IPS-20b (cell line): ENCODE measurements around the gene PES1.
"Not testable (repeated sequence)": the region's sequence is repeated elsewhere in the genome, so short reads cannot be mapped to it uniquely, and the experiment has no call there.

ENCODE experiments used
- H3K27ac ChIP-seq: one replicate; pipeline ENCODE4 v1.5.1; 2013; ENCODE audit warnings: low read length
- H3K27me3 ChIP-seq: 2 replicates; pipeline ENCODE4 v1.6.1; 2013; ENCODE audit warnings: mild to moderate bottlenecking, low read length, inconsistent platforms; ENCODE audit not compliant: insufficient read depth
- H3K36me3 ChIP-seq: 2 replicates; pipeline ENCODE4 v1.6.1; 2013; ENCODE audit warnings: low read depth, mild to moderate bottlenecking, inconsistent platforms, low read length, moderate library complexity; ENCODE audit not compliant: insufficient read depth
- H3K4me1 ChIP-seq: 2 replicates; pipeline ENCODE4 v1.6.1; 2013; ENCODE audit warnings: mild to moderate bottlenecking, control low read depth, inconsistent platforms, low read length, moderate library complexity; ENCODE audit not compliant: insufficient read depth
- H3K4me3 ChIP-seq: 2 replicates; pipeline ENCODE4 v1.5.1; 2013; ENCODE audit warnings: mild to moderate bottlenecking, low read length, inconsistent platforms
- H3K9ac ChIP-seq: 2 replicates; pipeline ENCODE4 v1.6.1; 2013; ENCODE audit warnings: low read depth, mild to moderate bottlenecking, inconsistent platforms, low read length, moderate library complexity
- H3K9me3 ChIP-seq: 2 replicates; pipeline ENCODE4 v1.6.1; 2013; ENCODE audit warnings: mild to moderate bottlenecking, low read depth, low read length, inconsistent platforms; ENCODE audit not compliant: insufficient read depth

PES1 gene

DNA sequence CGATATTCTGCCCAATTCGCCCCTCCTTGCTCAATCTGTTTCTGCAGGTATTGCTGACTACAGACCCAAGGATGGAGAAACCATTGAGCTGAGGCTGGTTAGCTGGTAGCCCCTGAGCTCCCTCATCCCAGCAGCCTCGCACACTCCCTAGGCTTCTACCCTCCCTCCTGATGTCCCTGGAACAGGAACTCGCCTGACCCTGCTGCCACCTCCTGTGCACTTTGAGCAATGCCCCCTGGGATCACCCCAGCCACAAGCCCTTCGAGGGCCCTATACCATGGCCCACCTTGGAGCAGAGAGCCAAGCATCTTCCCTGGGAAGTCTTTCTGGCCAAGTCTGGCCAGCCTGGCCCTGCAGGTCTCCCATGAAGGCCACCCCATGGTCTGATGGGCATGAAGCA, 34.7 kb upstream of the PES1 start:
- Histone ChIP-seq H3K36me3 (peaks cover 33% of the 10 kb centered on the region; the same call in 1 of the 2 replicates), H3K27me3 (no peaks in the 10 kb centered on the region), H3K9me3 (no peaks in the 10 kb centered on the region), H3K4me3 (no peak overlapping the region), H3K9ac (no peak overlapping the region), H3K4me1 (no peaks in the 10 kb centered on the region), H3K27ac (no peak overlapping the region)

DNA sequence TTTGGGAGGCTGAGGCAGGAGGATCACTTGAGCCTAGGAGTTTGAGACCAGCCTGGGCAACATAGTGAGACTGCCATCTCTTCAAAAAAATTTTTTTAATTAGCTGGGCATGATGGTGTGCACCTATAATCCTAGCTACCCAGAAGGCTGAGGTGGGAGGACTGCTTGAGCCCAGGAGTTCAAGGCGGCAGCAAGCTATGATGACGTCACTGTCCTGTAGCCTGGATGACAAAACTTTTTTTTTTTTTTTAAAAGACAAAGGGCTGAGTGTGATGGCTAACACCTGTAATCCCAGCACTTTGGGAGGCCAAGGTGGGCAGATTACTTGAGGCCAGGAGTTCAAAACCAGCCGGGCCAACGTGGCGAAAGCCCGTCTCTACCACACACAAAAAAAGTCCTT, 28.2 kb upstream of the PES1 start:
- H3K4me1 ChIP-seq, H3K9me3 ChIP-seq, H3K9ac ChIP-seq, H3K27ac ChIP-seq, H3K27me3 ChIP-seq, H3K4me3 ChIP-seq: not testable (repeated sequence)
- H3K36me3 ChIP-seq: peaks cover 71% of the 10 kb centered on the region

DNA sequence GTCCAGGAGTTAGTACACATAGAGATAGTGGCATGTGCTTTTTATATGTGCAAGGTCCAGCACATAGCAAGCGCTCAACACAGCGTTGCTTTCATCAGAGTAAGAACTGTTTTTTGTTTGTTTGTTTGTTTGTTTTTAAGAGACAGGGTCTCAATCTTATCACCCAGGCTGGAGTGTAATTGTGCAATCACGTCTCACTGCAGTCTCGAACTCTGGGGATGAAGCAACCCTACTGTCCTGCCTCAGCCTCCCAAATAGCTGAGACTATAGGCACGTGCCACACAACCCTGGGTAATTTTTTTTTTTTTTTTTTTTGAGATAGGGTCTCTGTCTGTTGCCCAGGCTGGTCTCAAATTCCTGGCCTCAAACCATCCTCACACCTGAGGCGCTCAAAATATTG, 26.1 kb upstream of the PES1 start:
- peaks cover 77% of the 10 kb centered on the region for H3K36me3 ChIP-seq
- H3K4me1 ChIP-seq: no peaks in the 10 kb centered on the region
- no peak overlapping the region for H3K9ac ChIP-seq
- H3K27ac ChIP-seq: no peak overlapping the region
- H3K27me3 ChIP-seq: no peaks in the 10 kb centered on the region
- H3K4me3 ChIP-seq: no peak overlapping the region
- H3K9me3 ChIP-seq: no peaks in the 10 kb centered on the region

- Histone ChIP-seq H3K4me1 (no peaks in the 10 kb centered on the region), H3K27ac (no peak overlapping the region), H3K9ac (no peak overlapping the region), H3K27me3 (no peaks in the 10 kb centered on the region), H3K4me3 (no peak overlapping the region), H3K9me3 (no peaks in the 10 kb centered on the region), H3K36me3 (peaks cover 83% of the 10 kb centered on the region)
Observed at GRCh38 chr22:30615543-30615954, 23.8 kb upstream of the PES1 start.

- peaks cover 83% of the 10 kb centered on the region for H3K36me3 ChIP-seq
Observed at GRCh38 chr22:30614879-30615278, 23.2 kb upstream of the PES1 start.

GRCh38 chr22:30614268-30614667, 22.6 kb upstream of the PES1 start:
- H3K4me1 ChIP-seq: no peaks in the 10 kb centered on the region
- no peak overlapping the region for H3K4me3 ChIP-seq
- no peak overlapping the region for H3K27ac ChIP-seq
- peaks cover 82% of the 10 kb centered on the region for H3K36me3 ChIP-seq
- H3K27me3 ChIP-seq: no peaks in the 10 kb centered on the region
- no peak overlapping the region for H3K9ac ChIP-seq
- H3K9me3 ChIP-seq: no peaks in the 10 kb centered on the region

More at GRCh38 chr22:30614879-30615278, 23.2 kb upstream of the PES1 start:
- no peak overlapping the region for H3K9ac ChIP-seq
- H3K4me1 ChIP-seq: no peaks in the 10 kb centered on the region
- H3K9me3 ChIP-seq: no peaks in the 10 kb centered on the region
- no peaks in the 10 kb centered on the region for H3K27me3 ChIP-seq
- no peak overlapping the region for H3K27ac ChIP-seq
- H3K4me3 ChIP-seq: no peak overlapping the region

DNA sequence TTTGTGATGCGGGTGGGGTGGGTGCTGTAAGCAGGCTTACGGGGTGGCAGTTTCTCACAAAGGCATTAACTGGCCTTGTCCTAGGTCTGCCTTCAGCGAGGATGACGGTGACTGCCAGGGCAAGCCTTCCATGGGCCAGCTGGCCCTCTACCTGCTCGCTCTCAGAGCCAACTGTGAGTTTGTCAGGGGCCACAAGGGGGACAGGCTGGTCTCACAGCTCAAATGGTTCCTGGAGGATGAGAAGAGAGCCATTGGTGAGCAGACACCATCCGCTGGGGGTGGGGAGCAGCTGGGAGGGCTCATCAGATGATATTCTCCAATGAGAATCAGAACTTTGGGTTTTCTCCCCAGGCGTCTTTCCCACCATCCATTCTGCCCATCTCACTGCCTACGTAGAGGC, 21.1 kb upstream of the PES1 start:
- Histone ChIP-seq H3K36me3 (peaks cover 71% of the 10 kb centered on the region), H3K4me1 (no peaks in the 10 kb centered on the region; the same call in 1 of the 2 replicates), H3K27me3 (no peaks in the 10 kb centered on the region), H3K9me3 (no peaks in the 10 kb centered on the region), H3K4me3 (no peak overlapping the region), H3K9ac (no peak overlapping the region), H3K27ac (no peak overlapping the region)

GRCh38 chr22:30611197-30611596, 19.5 kb upstream of the PES1 start:
- Histone ChIP-seq H3K4me3 (no peak overlapping the region), H3K27me3 (no peaks in the 10 kb centered on the region), H3K36me3 (peaks cover 61% of the 10 kb centered on the region), H3K4me1 (no peaks in the 10 kb centered on the region; the same call in 1 of the 2 replicates), H3K27ac (no peak overlapping the region), H3K9ac (no peak overlapping the region), H3K9me3 (no peaks in the 10 kb centered on the region)

GRCh38 chr22:30610299-30610698, 18.6 kb upstream of the PES1 start:
- Histone ChIP-seq H3K9me3 (no peaks in the 10 kb centered on the region), H3K36me3 (peaks cover 52% of the 10 kb centered on the region), H3K27me3 (no peaks in the 10 kb centered on the region), H3K27ac (no peak overlapping the region), H3K4me3 (no peak overlapping the region), H3K9ac (no peak overlapping the region), H3K4me1 (peaks cover 9% of the 10 kb centered on the region; the same call in 1 of the 2 replicates)

DNA sequence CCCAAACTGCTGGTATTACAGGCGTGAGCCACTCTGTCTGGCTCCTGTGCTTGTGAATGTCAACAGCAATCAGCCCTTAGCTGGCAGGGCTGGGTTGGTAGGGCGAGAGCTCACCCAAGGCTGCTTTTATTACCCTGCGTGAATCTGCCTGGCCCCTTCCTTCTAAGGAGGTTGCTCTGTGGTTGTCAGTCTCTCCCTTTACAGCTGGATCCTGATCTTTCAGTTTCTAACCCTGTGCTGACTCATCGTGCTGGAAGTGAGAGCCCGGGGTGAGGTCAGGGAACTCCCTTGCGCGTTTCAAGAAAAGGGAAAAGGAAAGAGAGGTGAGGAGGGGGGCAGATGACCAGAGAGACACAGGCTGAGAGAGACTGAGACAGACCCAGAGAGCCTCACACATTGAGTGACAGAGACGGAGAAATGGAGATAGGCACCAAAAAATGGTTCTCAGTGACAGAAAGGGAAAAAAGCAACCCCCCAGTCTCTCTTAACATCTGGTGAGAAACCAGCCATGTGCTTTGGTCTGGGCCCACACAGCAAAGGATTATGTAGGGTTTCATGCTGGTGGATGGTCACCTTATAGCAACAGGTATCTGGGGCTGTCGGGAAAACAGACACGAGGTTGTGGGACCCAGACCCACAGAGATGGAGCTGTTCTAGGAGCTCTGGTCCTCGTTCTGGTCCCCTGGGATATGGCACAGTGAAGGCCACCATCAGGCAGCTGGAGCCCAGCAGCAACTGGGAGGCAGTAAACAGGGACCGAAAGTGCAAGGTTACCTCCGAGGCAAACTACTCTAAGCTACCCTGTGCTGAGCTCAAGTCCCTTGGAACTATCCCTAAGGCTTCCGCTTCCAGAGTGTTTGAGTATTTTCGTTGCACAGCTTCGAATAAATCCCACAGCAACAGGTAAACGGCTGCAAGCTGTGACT, 17.8 kb upstream of the PES1 start:
- Histone ChIP-seq H3K27me3 (no peaks in the 10 kb centered on the region), H3K36me3 (peaks cover 47% of the 10 kb centered on the region), H3K9ac (peak overlapping the region; percentile 14; the same call in 1 of the 2 replicates), H3K9me3 (no peaks in the 10 kb centered on the region), H3K4me3 (0 out of 2 replicates have a peak overlapping the region, but pooled peaks have one; percentile 84), H3K4me1 (peaks cover 10% of the 10 kb centered on the region; the same call in 1 of the 2 replicates), H3K27ac (no peak overlapping the region)

DNA sequence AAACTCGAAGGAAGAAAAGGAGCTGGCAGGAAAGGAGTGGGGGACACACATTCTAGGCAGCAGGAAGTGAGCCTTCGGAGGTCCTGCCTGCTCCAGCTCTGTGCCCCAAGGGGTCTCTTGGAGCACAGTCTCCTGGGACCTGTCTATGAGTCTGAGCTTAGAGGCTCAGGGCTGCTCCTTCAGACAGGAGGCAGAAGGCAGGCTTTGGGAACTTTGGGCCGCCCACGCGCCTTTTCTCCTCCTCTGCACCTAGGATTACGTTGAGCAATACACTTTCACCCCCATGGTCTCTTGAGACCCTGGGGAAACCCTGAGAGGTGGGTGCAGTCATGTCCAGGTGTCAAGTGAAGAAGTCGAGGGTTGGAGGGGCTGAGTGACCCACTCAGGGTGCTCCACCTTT, 16.2 kb upstream of the PES1 start:
- H3K27me3 ChIP-seq: no peaks in the 10 kb centered on the region
- H3K27ac ChIP-seq: no peak overlapping the region
- H3K4me3 ChIP-seq: peak overlapping the region; percentile 84; the same call in 1 of the 2 replicates
- peaks cover 32% of the 10 kb centered on the region for H3K36me3 ChIP-seq
- H3K9ac ChIP-seq: peak overlapping the region; percentile 92; the same call in 1 of the 2 replicates
- H3K4me1 ChIP-seq: peaks cover 10% of the 10 kb centered on the region; the same call in 1 of the 2 replicates
- H3K9me3 ChIP-seq: no peaks in the 10 kb centered on the region
